Measurements from ENCODE around the gene LDOC1.
"Not testable (repeated sequence)": the region's sequence is repeated elsewhere in the genome, so short reads cannot be mapped to it uniquely, and the experiment has no call there.

Gene LDOC1

DNA sequence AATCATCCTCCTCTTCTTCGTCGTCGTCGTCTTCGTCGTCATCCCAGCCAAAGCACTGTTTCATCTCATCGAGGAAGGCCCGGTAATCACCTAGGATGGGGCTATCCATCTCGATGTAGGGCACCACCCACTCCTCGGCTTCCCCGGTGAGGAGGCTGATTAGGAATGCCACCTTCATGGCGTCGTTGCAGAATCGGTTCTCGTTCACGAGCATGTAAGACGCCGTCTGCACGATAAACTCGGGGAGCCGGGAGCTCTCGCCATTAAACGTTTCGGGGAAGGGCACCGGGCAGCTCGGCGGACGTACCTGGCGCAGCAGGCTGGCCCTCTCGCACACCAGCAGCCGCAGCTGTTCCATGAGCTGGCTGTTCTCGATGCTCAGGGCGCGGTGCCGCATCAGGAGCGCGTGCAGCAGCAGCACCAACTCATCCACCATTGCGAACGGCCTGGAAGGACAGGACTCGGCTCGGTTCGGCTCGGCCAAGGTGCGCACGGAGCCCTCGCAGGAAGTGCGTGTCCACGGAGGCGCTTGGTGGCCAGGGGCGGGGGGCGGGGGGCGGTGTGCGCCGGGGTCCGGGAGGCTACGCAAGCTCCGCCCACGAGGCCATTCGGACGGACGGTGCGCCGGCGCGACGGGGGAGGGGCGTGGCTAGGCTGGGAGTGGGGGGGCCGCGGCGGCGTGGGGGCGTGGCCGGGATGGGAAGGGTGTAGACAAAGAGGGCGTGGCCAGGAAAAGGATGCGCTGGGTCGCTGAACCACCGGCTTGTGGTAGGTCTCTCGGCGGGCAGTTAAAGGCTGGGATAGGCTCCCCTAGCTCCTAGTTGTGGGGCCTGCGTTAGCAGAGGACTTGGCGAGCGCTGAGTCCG lies at the start of gene LDOC1:
Gene LDOC1, minus strand, starts transcription at position 544 of the 866 bp plus-strand sequence. Its CDS starts 108 bp downstream, at position 436.
- no peak for FAIRE-seq

DNA sequence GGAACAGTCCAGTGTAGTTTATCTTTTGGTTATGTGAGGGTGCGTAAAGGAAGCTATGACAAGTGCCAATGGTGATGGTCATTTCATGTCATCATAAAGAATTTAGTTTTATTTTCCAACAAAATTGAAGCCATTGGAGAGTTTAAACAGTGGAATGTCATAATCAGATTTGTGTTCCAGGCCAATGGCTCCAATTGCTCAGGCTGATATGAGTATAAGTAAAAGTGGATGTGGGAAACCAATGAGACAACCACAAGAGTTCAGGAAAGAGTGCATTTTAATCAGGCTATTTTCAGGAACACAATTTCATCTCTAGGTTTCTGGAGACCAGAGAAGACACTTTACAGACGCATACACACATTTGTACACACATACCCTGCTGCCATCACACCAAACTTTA lies 44.7 kb upstream of the LDOC1 start:
- FAIRE-seq, result no peak

DNA sequence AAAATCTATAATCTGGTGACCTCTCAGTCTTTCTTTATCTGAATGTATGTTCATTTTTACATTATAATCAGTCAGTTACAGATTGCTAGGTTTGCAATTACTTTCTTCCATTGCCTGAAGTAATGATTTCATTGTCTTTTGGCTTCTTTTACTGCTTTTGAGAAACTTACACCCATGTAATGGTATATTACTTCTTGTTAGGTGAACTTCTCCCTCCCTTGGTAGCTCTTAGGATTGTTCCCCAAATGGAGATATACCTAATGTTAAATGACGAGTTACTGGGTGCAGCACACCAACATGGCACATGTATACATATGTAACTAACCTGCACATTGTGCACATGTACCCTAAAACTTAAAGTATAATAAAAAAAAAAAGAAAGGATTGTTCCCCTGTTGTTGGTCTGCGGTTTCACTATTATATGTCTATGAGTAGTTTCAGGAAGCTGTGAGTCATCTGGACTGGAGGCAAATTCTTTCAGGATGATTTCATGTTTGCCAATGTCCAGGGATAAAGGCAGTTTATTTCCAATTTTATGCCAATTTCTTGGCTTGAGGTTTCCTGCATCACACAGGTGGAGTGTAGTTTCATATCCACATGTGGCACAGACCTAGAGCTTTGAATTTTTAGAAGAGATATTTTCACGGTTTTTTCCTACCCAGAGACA lies 43.5 kb upstream of the LDOC1 start:
- no peak for FAIRE-seq

DNA sequence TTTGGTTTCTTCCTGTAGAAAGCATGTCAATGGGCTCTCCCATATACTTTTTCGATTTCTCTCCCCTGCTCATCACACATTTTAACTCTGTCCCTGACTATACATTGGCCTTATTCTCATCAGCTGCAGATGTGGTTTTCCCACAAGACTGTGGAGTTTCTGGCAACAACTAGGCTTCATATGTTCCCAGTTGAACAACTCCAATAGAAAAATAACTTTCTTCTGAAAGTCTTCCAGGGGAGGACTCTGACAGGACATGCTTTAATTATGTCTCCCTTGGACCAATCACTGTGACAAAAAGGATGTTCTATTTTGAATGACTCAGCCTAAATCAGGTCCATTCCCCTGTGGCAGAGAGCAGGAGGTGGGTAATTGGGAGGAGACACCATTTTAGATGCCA lies 37.3 kb upstream of the LDOC1 start:
- no peak for FAIRE-seq

DNA sequence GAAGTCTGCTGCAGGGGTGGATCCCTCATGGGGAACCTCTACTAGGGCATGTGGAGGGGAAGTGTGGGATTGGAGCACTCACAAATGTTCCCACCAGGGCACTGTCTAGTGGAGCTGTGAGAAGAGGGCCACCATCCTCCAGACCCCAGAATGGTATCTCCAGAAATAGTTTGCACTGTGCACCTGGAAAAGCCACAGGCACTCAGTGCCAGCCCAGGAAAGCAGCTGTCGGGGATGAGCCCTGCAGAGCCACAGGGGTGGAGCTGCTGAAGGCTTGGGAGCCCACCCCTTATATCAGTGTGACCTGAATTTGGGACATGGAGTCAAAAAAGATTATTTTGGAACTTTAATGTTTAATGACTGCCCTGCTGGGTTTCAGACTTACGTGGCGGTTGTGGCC lies 25.0 kb upstream of the LDOC1 start:
- FAIRE-seq, result no peak

DNA sequence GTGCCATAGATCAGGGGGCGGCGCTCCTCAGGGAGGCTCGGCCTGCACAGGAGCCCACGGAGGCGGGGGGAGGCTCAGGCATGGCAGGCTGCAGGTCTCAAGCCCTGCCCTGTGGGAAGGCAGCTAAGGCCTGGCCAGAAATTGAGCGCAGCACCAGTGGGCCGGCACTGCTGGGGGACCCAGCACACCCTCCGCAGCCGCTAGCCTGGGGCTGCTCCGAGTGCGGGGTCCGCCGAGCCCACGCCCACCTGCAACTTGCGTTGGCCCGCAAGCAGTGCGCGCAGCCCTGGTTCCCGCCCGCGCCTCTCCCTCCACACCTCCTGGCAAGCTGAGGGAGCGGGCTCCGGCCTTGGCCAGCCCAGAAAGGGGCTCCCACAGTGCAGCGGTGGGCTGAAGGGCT lies 11.6 kb upstream of the LDOC1 start:
- not testable (repeated sequence) for FAIRE-seq

DNA sequence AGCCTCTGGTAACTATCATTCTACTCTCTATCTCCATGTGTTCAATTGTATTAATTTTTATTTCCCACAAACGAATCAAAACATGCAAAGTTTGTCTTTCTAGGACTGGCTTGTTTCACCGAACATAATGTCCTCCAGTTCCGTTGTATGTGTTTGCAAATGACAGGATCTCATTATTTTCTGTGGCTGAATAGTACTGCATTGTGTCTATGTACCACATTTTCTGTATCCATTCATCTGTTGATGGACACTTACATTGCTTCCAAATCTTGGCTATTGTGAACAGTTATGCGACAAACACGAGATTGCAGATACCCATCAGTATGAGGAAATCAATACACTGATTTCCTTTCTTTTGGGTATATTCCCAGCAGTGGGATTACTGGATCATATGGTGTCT lies 8.4 kb upstream of the LDOC1 start:
- FAIRE-seq, result no peak

DNA sequence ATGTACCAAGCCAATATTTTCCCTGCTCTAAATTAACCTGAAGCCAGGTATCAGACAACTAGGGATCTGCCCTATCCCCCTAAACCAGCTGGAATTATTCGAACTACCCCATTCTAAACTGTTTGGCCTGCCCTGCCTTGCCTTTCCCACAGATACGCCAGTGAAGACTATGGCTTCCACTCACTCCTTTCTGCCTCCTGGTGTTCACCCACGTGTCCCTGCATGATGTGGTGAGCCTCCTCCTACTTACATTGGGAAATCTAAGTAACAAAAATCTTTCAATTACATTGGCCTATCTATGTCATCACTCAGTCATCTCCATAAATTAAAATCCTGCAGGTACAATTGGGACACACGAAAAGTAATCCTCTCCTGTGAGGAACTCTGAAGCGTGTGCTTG lies 6.1 kb upstream of the LDOC1 start:
- no peak for FAIRE-seq

DNA sequence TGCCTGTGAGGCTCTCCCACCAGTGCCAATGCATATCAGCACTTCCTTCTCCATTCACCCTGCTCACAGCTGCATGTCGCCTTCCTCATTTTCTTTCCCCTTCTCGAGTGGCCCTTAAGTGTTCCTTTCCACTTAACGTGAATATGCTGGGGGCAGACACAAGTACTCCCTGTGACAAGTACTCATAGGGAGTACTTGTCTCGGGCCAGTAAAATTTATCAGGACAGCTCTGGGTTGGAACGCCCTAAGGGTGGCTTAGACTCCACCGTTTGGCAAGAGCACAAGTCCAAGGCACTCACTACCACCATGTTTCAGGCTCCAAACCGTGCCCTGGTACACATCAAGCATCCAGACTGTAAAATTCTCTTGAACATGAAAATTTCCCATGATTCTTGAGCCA lies 3.9 kb upstream of the LDOC1 start:
- no peak for FAIRE-seq

DNA sequence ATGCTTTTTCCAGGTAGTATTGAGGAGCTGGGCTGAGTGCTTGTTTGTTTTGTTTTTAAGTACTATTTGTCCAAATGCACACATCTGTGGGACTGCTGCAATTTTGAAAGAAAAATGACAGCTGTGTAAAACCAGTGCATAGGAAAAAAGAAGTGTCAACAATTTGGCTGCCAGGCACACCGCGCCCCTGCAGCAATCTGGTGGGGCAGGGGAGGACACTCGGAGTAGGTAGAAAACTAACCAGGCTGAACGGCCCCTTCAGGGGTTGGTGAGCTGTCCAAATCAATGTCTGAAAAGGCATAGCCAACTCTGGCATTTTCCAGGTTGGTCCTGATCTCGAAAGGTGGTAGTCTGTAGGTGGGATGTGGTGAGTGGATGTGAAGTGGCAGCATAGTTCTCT lies 1.1 kb downstream of the LDOC1 start:
- no peak for FAIRE-seq

DNA sequence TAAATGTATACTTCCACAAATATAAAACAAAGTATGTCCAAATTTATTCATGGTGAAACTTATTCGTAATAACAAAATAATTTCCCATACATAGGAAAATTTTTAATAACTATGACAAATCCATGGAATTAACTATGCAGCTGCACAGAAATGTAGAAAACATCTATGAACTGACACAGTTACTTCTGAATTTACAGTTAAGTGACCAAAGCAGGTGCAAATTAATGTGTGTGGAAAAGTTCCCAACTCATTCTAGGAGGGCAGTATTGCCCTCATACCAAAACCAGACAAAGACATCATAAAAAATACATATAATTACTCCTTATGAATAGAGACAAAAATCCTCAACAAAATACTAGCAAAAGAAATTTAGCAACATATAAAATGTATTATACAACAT lies 12.5 kb downstream of the LDOC1 start:
- no peak for FAIRE-seq

DNA sequence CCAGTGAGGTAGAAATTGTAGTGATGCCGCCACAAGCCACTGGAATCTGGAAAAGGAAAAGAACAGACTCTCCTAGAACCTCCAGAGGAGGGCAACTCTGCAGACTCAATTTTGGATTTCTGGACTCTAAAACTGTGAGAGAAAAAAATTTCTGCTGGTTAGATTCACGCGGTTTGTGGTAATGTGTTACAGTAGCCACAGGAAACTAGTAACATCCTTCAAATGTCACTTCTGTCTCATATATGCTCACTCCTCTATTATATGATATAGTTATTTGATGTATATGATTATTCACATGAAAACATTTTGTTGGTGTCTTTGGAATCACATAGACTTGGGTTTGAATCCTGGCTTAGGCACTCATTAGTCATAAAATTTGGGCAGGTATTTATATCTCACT lies 18.8 kb downstream of the LDOC1 start:
- FAIRE-seq, result no peak

DNA sequence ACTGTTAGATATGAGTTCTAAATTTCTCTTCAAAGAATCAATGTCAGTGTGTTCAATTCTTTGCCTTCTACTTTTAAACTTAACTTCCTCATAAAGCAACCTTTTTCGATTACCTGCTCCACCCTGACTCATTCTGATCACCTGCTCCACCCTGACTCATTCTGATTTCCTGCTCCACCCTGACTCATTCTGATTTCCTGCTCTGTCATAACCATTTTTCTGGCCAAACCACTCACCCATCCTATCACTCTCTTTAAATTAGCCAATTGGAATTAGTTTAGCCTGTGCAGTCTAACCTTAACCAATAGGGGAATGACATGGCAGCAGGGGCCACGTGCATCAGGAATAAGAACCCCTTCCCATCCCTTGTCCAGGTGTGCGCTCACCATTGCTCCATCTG lies 21.7 kb downstream of the LDOC1 start:
- not testable (repeated sequence) for FAIRE-seq

DNA sequence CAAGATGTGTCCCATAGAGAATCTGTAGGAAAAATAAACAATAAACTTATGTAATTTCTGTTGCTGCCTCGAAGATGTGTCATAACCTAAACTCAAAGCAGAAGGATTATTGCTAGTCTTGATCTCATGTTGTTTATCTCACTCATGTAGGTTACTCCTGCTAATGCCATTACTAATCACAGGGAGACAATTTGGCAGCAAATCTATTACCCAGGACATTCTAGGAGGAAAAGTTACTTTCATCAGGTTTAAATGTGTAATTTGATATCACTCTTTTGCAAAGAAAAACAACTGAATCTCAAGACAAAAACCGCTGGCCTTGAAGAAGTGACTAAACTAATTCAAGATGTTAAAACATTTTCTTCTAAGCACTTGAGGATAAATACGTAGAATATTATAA lies 34.0 kb downstream of the LDOC1 start:
- no peak for FAIRE-seq

DNA sequence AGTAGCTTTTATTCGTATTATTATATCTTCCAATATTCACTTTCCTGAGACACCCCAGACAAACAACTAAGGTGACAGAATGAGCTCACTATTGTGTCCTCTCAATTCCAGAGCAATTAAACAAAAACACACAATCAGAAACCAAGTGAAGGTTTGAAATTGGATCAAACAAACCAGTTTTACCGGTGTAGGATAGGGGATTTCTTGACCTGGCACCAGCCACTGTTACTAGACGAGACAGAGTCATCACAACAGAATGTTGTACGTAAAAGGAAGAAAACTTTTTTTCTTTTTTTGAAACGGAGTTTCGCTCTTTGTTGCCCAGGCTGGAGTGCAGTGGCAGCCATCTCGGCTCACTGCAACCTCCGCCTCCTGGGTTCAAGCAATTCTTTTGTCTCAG lies 43.7 kb downstream of the LDOC1 start:
- no peak for FAIRE-seq

DNA sequence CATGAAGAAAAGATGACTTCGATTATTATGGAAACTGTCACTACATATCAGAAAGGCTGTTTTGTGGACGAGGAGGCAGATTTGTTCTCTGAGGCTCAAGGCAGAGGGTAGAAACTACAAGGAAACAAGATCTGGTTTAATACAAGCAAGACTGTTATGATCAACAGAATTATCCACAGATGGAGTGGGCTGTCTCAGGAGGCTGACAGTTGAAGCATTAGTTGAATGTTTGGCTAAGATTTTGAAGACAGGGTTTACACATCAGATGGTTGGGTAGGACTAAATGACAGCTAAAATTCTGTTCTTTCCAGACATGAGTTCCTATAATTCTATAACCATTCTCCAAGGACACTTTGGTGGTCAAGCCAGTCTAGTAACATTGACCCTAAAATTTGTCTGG lies 49.8 kb downstream of the LDOC1 start:
- FAIRE-seq, result no peak

Measured in TTC549 (cell line).